ENCODE measurements around the gene DLGAP4. TPM values are rescaled to one million over a fixed set of nuclear protein-coding genes. Genes with fewer than 3 reads are reported as not detected.

The DLGAP4 gene
- total and polyA plus RNA-seq, 2 of the 8 experiments (the other 6 are each of a cell fraction or from before 2014, with no cell fraction given): 41.2 to 57.2 TPM

- peak; percentile 81 to 87 (median 84) for TF ChIP-seq CTCF (IDR thresholded peaks at IDR 0.05; ENCODE audit: control extremely low read depth in 1 of 3, insufficient read depth in 1 of 3, low read depth in 1 of 3, low read length in 3 of 3)
- no peak for TF ChIP-seq ATF2 (IDR thresholded peaks at IDR 0.05; ENCODE audit: low read length)
- TF ChIP-seq MAX (IDR thresholded peaks at IDR 0.05): peak; percentile 37; the same call in 1 of the 2 replicates
- no peak for TF ChIP-seq EGR1 (IDR thresholded peaks at IDR 0.05; ENCODE audit: borderline replicate concordance, low read depth, low read length)
- no peak for TF ChIP-seq SAP30 (IDR thresholded peaks at IDR 0.05; ENCODE audit: insufficient read depth, insufficient replicate concordance, low read length)
- TF ChIP-seq ATF3 (IDR thresholded peaks at IDR 0.05; ENCODE audit: insufficient read depth, low read depth, low read length): no peak
- TF ChIP-seq YY1 (IDR thresholded peaks at IDR 0.05; ENCODE audit: low read depth, low read length): no peak
- TF ChIP-seq PHF8 (conservative IDR thresholded peaks at IDR 0.05; ENCODE audit: low read depth, low read length): no peak
- TF ChIP-seq RAD21 (IDR thresholded peaks at IDR 0.05 in 1 of 2, conservative IDR thresholded peaks at IDR 0.05 in 1 of 2; ENCODE audit: low read depth in 2 of 2, low read length in 2 of 2): peak; percentile 69 to 75
- no peak for TF ChIP-seq BACH1 (IDR thresholded peaks at IDR 0.05; ENCODE audit: low read length)
- TF ChIP-seq TBP (IDR thresholded peaks at IDR 0.05; ENCODE audit: low read depth, low read length): no peak
- no peak for TF ChIP-seq TAF7 (optimal IDR thresholded peaks at IDR 0.05; ENCODE audit: borderline replicate concordance, low read depth, low read length)
- no peak for TF ChIP-seq TAF1 (IDR thresholded peaks at IDR 0.05; ENCODE audit: low read depth, low read length)
Observed at GRCh38 chr20:36548006-36548315, 241.8 kb downstream of the DLGAP4 start (continued).

Data from H1 (cell line).